DMS53 (cell line): ENCODE data around the gene CNGA1.
"Not testable (repeated sequence)": the region's sequence is repeated elsewhere in the genome, so short reads cannot be mapped to it uniquely, and the experiment has no call there.

Experiments used
- DNase-seq: peaks from one replicate; lab custom pipeline; 2025; lab: John Stamatoyannopoulos, UW

The CNGA1 gene

GRCh38 chr4:47968847-47969246, 47.6 kb downstream of the CNGA1 start:
- DNase-seq = peak; percentile 18

- no peak for DNase-seq
These were observed 61.8 kb downstream of the CNGA1 start for GRCh38 chr4:47954677-47955076.

DNA sequence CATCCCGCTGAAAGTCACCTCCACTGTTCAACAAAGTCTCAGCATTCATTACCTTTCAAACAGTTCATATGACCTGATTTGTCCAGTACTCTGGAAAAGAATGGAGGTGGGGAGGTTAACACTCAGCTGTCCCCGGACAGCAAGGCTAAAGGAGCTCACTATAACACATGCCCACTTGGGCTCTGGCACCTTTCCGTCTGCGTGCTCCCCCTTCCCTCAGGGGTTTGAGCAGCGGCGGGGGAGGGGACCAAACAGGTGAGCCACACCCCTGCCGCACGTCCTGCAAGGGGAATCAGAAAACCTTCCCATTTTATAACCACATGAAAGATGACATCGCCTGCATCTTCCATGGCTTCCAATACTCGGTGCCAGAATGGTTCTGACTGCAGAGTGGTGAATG, 62.2 kb downstream of the CNGA1 start:
- no peak for DNase-seq

DNA sequence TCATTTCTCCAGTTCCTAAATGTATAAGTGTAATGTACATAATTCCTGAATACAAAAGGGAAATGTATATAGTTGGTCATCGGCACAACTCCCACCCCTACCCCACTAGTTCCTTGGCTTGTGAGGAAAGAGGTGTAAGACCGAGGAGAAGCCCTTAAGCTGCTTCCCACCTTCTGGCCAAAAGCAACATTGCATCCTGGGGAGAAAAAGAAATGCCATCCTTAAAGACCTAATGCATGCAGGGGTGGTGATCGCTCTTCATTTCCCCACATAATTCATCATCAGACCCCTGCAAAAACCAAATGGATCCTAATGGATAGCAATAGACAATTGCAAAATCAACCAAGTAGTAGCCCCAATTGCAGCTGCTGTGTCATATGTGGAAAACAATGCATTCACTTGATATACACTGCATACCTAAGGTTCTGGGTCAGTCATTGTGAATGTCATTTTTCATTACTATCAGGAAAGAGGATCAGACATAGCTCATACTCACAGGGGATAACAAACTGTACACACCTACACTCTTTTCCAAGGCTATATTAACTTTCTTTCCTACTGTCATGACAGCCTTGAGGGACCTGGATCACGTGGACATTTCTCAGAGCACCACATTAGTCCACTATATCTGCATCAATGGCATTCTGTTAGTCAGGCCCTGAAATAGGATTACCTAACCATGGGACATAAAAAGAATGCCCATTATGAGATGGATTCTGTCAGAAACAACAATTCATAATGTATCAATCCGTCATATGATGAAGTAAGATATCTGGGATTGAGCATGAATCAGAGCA, 70.4 kb downstream of the CNGA1 start:
- no peak for DNase-seq

- DNase-seq = no peak
These were observed 74.2 kb downstream of the CNGA1 start for GRCh38 chr4:47942081-47942819.

GRCh38 chr4:47939456-47939855, 77.0 kb downstream of the CNGA1 start:
- peak; percentile 87 for DNase-seq

DNA sequence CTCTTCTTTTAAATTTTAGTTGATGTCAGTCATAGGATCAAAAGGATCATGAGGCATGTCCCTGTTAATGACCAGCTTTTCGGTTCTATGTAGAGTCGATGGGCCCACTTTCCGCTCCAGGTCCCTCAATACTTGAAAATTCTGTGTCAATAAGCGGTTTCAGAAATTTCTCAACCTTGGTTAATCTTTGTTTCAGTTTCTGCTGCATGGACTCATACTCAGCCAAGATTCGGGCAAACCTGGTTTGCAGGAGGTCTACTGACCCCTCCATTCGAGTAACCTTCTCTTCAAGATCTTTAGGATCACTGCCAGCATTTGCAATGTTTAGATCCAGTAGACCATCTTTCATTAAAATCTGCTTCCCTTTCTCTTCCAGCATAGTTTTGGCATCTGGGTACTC, 80.1 kb downstream of the CNGA1 start:
- no peak for DNase-seq

DNA sequence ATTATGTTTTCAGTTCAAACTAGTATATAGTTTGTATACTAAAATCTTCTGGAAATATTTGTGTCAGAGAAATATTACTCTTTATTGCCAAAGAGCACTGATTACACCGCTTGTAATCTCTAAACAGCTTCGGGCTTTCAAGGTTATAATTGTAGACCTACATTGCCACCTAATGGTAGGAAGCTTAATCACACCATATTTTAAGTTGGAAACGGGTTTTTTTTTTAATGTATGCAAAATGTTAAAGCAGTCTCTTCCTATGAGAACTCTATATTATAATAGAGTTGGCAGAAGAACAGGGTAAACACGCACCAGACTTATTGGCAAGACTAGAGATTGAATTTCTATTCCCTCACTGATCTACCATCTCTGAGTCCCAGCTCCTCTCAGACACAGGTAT, 82.6 kb downstream of the CNGA1 start:
- DNase-seq = peak; percentile 81

DNA sequence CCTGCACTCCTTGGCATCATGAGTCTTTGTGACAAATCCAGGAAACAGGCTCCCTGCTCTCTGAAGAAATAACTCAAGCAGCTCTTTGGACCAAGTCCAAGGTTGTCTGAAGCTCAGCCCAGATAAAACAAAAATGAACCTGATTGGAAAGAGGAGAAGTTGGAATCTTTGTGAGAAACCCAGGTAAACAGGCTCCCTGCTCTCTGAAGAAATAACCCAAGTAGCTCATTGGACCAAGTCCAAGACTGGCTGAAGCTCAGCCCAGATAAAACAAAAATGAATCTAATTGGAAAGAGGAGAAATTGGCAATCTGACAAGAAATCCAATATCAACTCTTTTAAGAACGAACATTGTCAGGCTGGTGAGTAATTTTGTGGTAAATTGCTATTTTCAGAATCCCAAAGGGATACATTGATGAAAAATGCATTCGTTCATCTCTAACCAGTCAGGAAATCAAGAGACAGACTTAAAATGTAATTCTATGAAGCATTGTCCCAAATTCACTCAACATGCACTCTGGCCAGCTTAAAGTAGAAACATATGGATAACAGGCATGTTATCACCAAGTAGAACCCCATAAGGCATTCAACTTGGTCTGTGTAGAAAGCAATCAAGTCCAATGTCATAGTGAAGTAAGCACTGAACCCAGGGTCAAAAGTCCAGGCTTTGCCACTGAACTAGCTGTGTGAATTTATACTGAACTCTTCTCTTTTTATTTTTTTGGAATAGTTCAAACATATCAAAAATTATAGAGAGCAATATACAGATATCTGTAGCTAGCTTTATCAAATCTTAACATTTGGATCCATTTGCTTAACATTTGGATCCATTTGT, 85.3 kb downstream of the CNGA1 start:
- no peak for DNase-seq

DNA sequence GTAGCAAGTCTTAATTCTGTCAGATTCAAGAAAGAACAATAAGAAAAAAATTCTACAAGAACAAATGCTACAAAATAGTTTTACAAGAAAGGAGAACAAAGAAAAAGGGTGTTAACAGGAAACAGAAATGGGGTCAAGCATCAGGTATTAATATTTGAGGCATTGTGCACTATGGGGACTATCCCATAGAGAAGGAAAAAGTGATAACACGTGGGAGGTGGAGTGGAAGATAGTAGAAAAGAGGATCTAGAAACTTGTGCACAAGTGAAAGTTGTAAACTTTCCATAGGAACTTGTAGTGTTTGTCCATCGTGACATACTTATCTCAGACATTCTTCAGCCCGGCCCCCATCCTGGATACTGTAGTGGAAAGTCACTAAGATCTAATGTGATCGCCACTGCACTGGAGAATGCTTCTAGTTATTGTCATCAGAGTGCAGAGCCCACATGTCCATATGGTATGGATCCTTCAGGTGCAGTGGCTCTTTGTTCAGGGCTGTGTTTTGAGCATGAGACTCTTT, 86.7 kb downstream of the CNGA1 start:
- no peak for DNase-seq

- peak; percentile 93 for DNase-seq
These were observed 89.7 kb downstream of the CNGA1 start for GRCh38 chr4:47926667-47927258.

DNA sequence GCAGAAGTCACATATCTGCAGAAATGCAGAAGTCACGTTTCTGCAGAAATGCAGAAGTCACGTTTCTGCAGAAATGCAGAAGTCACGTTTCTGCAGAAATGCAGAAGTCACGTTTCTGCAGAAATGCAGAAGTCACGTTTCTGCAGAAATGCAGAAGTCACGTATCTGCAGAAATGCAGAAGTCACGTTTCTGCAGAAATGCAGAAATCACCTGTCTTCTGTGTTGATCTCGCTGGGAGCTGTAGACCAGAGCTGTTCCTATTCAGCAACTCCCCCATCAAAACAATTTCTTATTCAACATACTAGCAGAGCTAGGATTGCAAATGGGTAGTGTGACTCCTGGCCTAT, 93.2 kb downstream of the CNGA1 start:
- DNase-seq = not testable (repeated sequence)

GRCh38 chr4:47922436-47923260, 93.8 kb downstream of the CNGA1 start:
- not testable (repeated sequence) for DNase-seq

DNA sequence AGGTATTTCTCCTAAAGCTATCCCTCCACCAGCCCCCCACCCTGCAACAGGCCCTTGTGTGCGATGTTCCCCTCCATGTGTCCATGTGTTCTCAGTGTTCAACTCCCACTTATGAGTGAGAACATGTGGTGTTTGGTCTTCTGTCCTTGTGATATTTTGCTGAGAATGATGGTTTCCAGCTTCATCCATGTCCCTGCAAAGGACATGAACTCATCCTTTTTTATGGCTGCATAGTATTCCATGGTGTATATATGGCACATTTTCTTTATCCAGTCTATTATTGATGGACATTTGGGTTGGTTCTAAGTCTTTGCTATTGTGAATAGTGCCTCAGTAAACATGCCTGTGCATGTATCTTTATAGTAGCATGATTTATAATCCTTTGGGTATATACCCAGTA, 99.3 kb downstream of the CNGA1 start:
- not testable (repeated sequence) for DNase-seq

DNA sequence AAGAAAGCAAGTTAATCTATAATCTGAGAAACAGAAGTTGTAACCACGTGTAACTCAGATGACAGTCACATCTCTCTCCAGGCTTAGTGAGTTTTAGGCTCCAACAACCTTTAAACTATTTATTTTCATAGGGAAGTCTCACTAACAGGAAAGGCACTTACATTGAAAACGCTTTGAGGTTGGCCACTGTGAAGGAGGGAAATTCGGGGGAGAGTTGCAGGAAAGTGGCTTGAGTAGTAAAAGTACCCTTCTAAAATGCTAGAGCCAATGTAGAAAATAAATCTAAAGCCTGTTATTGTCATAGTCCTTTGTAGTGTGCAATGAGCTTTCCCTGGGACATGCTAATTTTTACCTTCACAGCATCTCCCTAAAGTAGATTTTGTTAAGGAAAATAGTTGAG, 101.1 kb downstream of the CNGA1 start:
- DNase-seq = no peak

GRCh38 chr4:47914926-47915237, 101.6 kb downstream of the CNGA1 start:
- no peak for DNase-seq

GRCh38 chr4:47914220-47914925, 102.1 kb downstream of the CNGA1 start, which contains the start of gene NFXL1:
TSS of gene NFXL1 (minus strand) at chr4:47914583. CDS start at chr4:47914203, 380 bp downstream.
- peak; percentile 99 for DNase-seq

DNA sequence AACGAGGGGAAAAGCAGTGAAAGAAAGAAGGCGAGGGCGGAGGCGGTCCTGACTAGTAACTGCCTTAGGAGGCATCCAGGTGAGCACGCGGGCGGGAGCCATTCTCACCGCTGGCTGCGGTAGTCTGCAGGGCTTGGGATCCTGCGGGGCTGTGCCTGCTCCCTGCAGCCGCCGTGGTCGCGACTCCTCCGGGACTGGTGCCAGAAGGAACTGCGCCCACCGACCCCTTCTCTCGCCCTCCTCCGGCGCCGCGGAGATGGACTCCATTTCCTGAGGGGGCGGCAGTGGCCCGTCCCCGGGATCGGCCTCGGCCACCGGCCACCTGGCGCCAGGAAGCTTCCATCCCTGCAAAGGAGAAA, 102.6 kb downstream of the CNGA1 start:
- DNase-seq = peak; percentile 78

- peak; percentile 60 for DNase-seq
These were observed 103.2 kb downstream of the CNGA1 start for GRCh38 chr4:47913330-47913729.

DNA sequence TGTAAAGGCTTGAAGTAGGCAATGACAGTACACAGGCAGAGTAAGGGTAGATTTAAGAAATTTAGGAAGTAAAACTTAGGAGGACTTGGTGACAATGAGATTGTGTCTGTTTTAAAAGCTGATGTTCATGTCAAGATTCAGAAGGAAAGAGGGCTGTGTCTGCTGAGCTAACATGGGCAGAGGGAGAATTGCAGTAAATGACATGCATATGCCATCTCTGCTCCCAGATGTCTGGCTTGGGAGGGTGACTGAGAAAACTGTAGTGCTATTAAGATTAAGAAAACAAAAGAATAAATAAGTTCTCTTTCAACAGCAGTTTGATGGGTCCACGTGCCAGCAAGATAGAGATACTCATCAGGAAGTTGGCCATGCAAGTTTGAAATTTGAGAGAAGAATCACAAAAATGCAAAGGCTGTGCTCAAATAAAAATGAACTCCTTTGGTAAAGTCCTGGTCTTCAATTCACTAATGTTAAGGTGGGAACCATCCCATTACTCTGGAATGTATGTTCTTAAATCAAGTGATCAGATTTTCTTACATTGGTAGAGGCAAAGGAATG, 109.3 kb downstream of the CNGA1 start:
- no peak for DNase-seq
